GM23338 (cell line): ENCODE measurements around the gene CST1.
"Not testable (repeated sequence)": the region's sequence is repeated elsewhere in the genome, so short reads cannot be mapped to it uniquely, and the experiment has no call there.

Experiments
- CREB1 ChIP-seq: fragments of 250-450 bp; sonication (Bioruptor Pico); IDR thresholded peaks from 2 replicates; pipeline ENCODE4 v1.5.0; 2020; ENCODE audit warnings: low read depth, mild to moderate bottlenecking, moderate library complexity
- EZH2 ChIP-seq: fragments of 200-600 bp; sonication (generic); IDR thresholded peaks from one replicate; pipeline ENCODE4 v1.8.0; 2017; ENCODE audit warnings: antibody characterized with exemption, mild to moderate bottlenecking, low read depth; ENCODE audit not compliant: unreplicated experiment
- EZH2phosphoT487 ChIP-seq: fragments of 200-600 bp; sonication (generic); IDR thresholded peaks from one replicate; pipeline ENCODE4 v1.8.1; 2018; ENCODE audit warnings: antibody characterized with exemption; ENCODE audit not compliant: unreplicated experiment
- JUNB ChIP-seq: IDR thresholded peaks from one replicate; pipeline ENCODE4 v1.6.1; 2016; ENCODE audit warnings: antibody characterized with exemption; ENCODE audit not compliant: unreplicated experiment
- POLR2AphosphoS5 ChIP-seq: IDR thresholded peaks from 2 replicates; pipeline ENCODE4 v1.6.1; 2016; ENCODE audit warnings: antibody characterized with exemption, low read depth
- STAT1 ChIP-seq: IDR thresholded peaks from one replicate; pipeline ENCODE4 v1.6.1; 2016; ENCODE audit warnings: antibody characterized with exemption; ENCODE audit not compliant: unreplicated experiment
- TF ChIP-seq, protein P1 (sequence below), 2 experiments: fragments of 200-600 bp in 1 of 2; sonication (generic) in 1 of 2; conservative IDR thresholded peaks; 2 replicates each; pipeline versions ENCODE4 v1.5.1 to v1.6.1; 2016 to 2017; ENCODE audit warnings: antibody characterized with exemption in 2 of 2, low read depth in 2 of 2, mild to moderate bottlenecking in 2 of 2, moderate library complexity in 1 of 2
- TF ChIP-seq, protein P2 (sequence below): IDR thresholded peaks from one replicate; pipeline ENCODE4 v1.6.1; 2018; ENCODE audit warnings: antibody characterized with exemption; ENCODE audit not compliant: unreplicated experiment

DNA sequence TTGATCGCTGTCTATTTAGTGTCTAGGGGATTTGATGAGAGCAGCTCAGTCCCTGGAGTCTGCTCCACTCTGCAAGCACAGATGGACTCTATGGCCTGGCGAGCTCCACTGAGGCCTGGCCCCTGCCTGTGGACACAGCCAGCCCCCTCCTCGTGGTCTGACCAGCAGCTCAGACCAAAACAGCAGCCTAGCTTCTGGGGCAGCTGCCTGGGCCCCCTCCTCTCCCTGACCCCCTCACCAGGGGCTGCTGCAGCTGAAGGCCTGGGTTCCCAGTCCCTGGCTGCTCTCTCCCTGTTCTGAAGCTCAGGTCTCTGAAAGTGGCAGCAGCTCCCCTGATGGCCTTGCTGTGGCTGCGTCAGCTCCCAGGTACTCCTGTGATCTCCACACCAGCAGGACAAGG, 3.6 kb downstream of the CST1 start:
- TF ChIP-seq, protein P1, sequence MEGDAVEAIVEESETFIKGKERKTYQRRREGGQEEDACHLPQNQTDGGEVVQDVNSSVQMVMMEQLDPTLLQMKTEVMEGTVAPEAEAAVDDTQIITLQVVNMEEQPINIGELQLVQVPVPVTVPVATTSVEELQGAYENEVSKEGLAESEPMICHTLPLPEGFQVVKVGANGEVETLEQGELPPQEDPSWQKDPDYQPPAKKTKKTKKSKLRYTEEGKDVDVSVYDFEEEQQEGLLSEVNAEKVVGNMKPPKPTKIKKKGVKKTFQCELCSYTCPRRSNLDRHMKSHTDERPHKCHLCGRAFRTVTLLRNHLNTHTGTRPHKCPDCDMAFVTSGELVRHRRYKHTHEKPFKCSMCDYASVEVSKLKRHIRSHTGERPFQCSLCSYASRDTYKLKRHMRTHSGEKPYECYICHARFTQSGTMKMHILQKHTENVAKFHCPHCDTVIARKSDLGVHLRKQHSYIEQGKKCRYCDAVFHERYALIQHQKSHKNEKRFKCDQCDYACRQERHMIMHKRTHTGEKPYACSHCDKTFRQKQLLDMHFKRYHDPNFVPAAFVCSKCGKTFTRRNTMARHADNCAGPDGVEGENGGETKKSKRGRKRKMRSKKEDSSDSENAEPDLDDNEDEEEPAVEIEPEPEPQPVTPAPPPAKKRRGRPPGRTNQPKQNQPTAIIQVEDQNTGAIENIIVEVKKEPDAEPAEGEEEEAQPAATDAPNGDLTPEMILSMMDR (conservative IDR thresholded peaks at IDR 0.05; ENCODE audit: low read depth in 2 of 2) = not testable (repeated sequence)
- TF ChIP-seq EZH2phosphoT487; CREB1 (CRISPR knock-in tag); EZH2; POLR2AphosphoS5; JUNB; STAT1: not testable (repeated sequence)
- TF ChIP-seq, protein P2, sequence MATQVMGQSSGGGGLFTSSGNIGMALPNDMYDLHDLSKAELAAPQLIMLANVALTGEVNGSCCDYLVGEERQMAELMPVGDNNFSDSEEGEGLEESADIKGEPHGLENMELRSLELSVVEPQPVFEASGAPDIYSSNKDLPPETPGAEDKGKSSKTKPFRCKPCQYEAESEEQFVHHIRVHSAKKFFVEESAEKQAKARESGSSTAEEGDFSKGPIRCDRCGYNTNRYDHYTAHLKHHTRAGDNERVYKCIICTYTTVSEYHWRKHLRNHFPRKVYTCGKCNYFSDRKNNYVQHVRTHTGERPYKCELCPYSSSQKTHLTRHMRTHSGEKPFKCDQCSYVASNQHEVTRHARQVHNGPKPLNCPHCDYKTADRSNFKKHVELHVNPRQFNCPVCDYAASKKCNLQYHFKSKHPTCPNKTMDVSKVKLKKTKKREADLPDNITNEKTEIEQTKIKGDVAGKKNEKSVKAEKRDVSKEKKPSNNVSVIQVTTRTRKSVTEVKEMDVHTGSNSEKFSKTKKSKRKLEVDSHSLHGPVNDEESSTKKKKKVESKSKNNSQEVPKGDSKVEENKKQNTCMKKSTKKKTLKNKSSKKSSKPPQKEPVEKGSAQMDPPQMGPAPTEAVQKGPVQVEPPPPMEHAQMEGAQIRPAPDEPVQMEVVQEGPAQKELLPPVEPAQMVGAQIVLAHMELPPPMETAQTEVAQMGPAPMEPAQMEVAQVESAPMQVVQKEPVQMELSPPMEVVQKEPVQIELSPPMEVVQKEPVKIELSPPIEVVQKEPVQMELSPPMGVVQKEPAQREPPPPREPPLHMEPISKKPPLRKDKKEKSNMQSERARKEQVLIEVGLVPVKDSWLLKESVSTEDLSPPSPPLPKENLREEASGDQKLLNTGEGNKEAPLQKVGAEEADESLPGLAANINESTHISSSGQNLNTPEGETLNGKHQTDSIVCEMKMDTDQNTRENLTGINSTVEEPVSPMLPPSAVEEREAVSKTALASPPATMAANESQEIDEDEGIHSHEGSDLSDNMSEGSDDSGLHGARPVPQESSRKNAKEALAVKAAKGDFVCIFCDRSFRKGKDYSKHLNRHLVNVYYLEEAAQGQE = not testable (repeated sequence)
